ENCODE measurements around the gene ATP8A2.

Gene ATP8A2

GRCh38 chr13:25391932-25392331, 20.2 kb downstream of the ATP8A2 start:
- H3K9me3 ChIP-seq (ENCODE audit: control insufficient read depth, insufficient read depth, low read length): no peaks in the 10 kb centered on the region
- no peaks in the 10 kb centered on the region for H3K36me3 ChIP-seq (ENCODE audit: control insufficient read depth, insufficient read depth, low read length)
- no peak overlapping the region for H3K9ac ChIP-seq (ENCODE audit: low read depth, low read length)
- H3K4me3 ChIP-seq (ENCODE audit: low read depth, low read length): no peak overlapping the region
- H3K4me1 ChIP-seq (ENCODE audit: control insufficient read depth, insufficient read depth, low read length): no peaks in the 10 kb centered on the region
- no peaks in the 10 kb centered on the region for H3K27me3 ChIP-seq (ENCODE audit: control insufficient read depth, insufficient read depth, low read length)

DNA sequence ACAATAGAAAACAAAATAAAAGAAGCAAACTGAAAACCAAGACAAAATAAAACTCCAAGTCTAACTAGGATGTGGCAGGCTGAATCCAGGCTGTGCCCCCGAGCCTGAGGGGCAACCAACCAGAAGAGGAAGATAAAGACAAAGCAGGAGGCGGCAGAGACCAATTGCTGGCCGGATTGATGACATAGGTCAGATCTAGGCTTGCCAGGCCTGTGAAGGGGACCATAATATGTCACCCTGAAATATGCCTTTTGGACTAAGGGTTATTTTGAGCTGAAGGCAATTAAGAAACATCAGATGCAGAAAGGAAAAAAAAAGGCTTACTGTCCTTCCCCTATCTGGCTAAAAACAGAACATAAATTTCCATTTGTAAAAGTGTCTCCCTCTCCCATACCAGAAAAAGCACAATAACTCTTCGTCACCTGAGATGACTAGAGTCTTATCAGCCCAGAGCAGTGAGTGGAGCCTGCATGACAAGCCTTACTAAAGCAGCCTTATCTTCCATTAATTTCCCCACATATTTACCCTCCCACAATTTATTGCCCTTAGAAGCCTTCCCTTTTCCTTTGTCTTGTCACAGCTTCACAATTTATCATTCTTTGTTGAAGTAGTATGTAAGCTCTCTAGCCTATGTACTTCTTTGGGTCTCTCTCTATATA, 22.8 kb downstream of the ATP8A2 start:
- Histone ChIP-seq H3K36me3 (ENCODE audit: control insufficient read depth, insufficient read depth, low read length) (no peaks in the 10 kb centered on the region), H3K9ac (ENCODE audit: low read depth, low read length) (no peak overlapping the region), H3K27me3 (ENCODE audit: control insufficient read depth, insufficient read depth, low read length) (no peaks in the 10 kb centered on the region), H3K4me3 (ENCODE audit: low read depth, low read length) (no peak overlapping the region), H3K9me3 (ENCODE audit: control insufficient read depth, insufficient read depth, low read length) (no peaks in the 10 kb centered on the region), H3K4me1 (ENCODE audit: control insufficient read depth, insufficient read depth, low read length) (no peaks in the 10 kb centered on the region)

- no peaks in the 10 kb centered on the region for H3K36me3 ChIP-seq (ENCODE audit: control insufficient read depth, insufficient read depth, low read length)
- no peaks in the 10 kb centered on the region for H3K27me3 ChIP-seq (ENCODE audit: control insufficient read depth, insufficient read depth, low read length)
- no peak overlapping the region for H3K9ac ChIP-seq (ENCODE audit: low read depth, low read length)
- H3K4me3 ChIP-seq (ENCODE audit: low read depth, low read length): no peak overlapping the region
- no peaks in the 10 kb centered on the region for H3K4me1 ChIP-seq (ENCODE audit: control insufficient read depth, insufficient read depth, low read length)
- no peaks in the 10 kb centered on the region for H3K9me3 ChIP-seq (ENCODE audit: control insufficient read depth, insufficient read depth, low read length)
Measured at GRCh38 chr13:25397763-25398162, 26.0 kb downstream of the ATP8A2 start.

- H3K4me3 ChIP-seq (ENCODE audit: low read depth, low read length): no peak overlapping the region
- no peaks in the 10 kb centered on the region for H3K36me3 ChIP-seq (ENCODE audit: control insufficient read depth, insufficient read depth, low read length)
- no peaks in the 10 kb centered on the region for H3K27me3 ChIP-seq (ENCODE audit: control insufficient read depth, insufficient read depth, low read length)
- no peaks in the 10 kb centered on the region for H3K9me3 ChIP-seq (ENCODE audit: control insufficient read depth, insufficient read depth, low read length)
- H3K4me1 ChIP-seq (ENCODE audit: control insufficient read depth, insufficient read depth, low read length): peaks cover 5% of the 10 kb centered on the region
- H3K9ac ChIP-seq (ENCODE audit: low read depth, low read length): no peak overlapping the region
Measured at GRCh38 chr13:25400925-25401324, 29.2 kb downstream of the ATP8A2 start.

GRCh38 chr13:25401958-25402357, 30.2 kb downstream of the ATP8A2 start:
- H3K27me3 ChIP-seq (ENCODE audit: control insufficient read depth, insufficient read depth, low read length): no peaks in the 10 kb centered on the region
- H3K36me3 ChIP-seq (ENCODE audit: control insufficient read depth, insufficient read depth, low read length): no peaks in the 10 kb centered on the region
- H3K4me1 ChIP-seq (ENCODE audit: control insufficient read depth, insufficient read depth, low read length): peaks cover 5% of the 10 kb centered on the region
- no peaks in the 10 kb centered on the region for H3K9me3 ChIP-seq (ENCODE audit: control insufficient read depth, insufficient read depth, low read length)
- no peak overlapping the region for H3K9ac ChIP-seq (ENCODE audit: low read depth, low read length)
- H3K4me3 ChIP-seq (ENCODE audit: low read depth, low read length): no peak overlapping the region

DNA sequence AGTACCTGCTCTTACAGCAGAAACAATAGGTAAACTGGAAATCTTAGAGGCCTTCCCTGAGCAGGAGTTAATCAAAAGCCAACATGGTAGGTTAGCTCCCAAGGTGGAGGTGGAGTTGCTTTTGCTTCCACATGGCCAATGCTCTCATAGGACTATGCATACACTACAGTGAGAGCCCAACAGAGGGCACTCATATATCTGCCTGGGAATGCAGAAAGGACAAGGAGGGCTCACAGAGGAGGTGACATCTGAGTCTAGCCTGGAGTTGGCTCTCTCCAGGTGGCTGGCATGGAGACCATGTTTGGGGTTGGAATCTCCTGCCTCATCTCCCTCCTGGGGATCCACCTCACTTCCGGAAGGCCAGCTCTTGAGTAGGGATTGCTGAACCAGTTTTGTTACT, 34.6 kb downstream of the ATP8A2 start:
- Histone ChIP-seq H3K4me3 (ENCODE audit: low read depth, low read length) (no peak overlapping the region), H3K36me3 (ENCODE audit: control insufficient read depth, insufficient read depth, low read length) (no peaks in the 10 kb centered on the region), H3K27me3 (ENCODE audit: control insufficient read depth, insufficient read depth, low read length) (no peaks in the 10 kb centered on the region)

DNA sequence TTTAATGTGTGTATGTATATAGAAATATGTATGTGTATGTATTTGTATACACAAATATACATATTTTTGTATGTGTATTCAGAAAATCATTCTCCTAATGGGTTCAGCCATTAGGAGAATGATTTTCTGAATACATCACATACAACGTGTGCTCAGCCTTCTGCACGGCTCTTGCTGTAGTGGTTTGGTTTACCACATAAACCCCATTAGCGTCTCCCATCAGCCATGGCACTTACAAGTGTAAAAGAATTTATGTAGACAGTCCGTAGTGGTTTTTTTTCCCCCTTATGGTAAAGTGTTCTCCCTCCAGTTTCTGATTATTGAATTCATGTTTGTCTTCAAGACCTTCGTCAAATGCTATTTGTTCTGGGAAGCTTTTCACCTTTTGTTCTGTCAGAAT, 38.2 kb downstream of the ATP8A2 start:
- no peak overlapping the region for H3K9ac ChIP-seq (ENCODE audit: low read depth, low read length)
- H3K27me3 ChIP-seq (ENCODE audit: control insufficient read depth, insufficient read depth, low read length): no peaks in the 10 kb centered on the region
- no peaks in the 10 kb centered on the region for H3K9me3 ChIP-seq (ENCODE audit: control insufficient read depth, insufficient read depth, low read length)
- no peaks in the 10 kb centered on the region for H3K4me1 ChIP-seq (ENCODE audit: control insufficient read depth, insufficient read depth, low read length)
- no peaks in the 10 kb centered on the region for H3K36me3 ChIP-seq (ENCODE audit: control insufficient read depth, insufficient read depth, low read length)
- no peak overlapping the region for H3K4me3 ChIP-seq (ENCODE audit: low read depth, low read length)

More for the DNA sequence above, 34.6 kb downstream of the ATP8A2 start:
- Histone ChIP-seq H3K4me1 (ENCODE audit: control insufficient read depth, insufficient read depth, low read length) (peaks cover 5% of the 10 kb centered on the region), H3K9ac (ENCODE audit: low read depth, low read length) (no peak overlapping the region), H3K9me3 (ENCODE audit: control insufficient read depth, insufficient read depth, low read length) (no peaks in the 10 kb centered on the region)

DNA sequence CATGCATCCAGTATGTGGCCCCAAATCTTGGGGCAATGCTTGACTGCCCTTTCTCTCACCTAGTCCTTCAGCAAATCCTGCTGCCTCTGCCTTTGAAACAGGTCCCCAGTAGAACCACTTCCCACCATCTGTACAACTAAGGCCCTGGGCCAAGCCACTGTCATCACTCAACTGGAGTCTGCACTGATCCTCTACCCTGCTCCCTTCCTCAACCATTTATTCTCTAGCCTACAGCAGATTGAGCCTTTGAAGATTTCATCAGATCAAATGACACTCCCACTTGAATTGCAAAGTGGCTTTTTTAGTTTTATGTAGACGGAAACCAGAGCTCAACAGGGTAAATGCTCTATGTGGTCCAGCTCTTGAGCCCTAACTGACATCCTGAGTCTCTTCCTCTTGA, 43.5 kb downstream of the ATP8A2 start:
- Histone ChIP-seq H3K4me3 (ENCODE audit: low read depth, low read length) (no peak overlapping the region), H3K36me3 (ENCODE audit: control insufficient read depth, insufficient read depth, low read length) (no peaks in the 10 kb centered on the region), H3K9ac (ENCODE audit: low read depth, low read length) (no peak overlapping the region), H3K27me3 (ENCODE audit: control insufficient read depth, insufficient read depth, low read length) (no peaks in the 10 kb centered on the region), H3K4me1 (ENCODE audit: control insufficient read depth, insufficient read depth, low read length) (no peaks in the 10 kb centered on the region), H3K9me3 (ENCODE audit: control insufficient read depth, insufficient read depth, low read length) (no peaks in the 10 kb centered on the region)

- Histone ChIP-seq H3K9me3 (ENCODE audit: control insufficient read depth, insufficient read depth, low read length) (no peaks in the 10 kb centered on the region), H3K9ac (ENCODE audit: low read depth, low read length) (no peak overlapping the region), H3K4me3 (ENCODE audit: low read depth, low read length) (no peak overlapping the region), H3K27me3 (ENCODE audit: control insufficient read depth, insufficient read depth, low read length) (no peaks in the 10 kb centered on the region), H3K36me3 (ENCODE audit: control insufficient read depth, insufficient read depth, low read length) (no peaks in the 10 kb centered on the region), H3K4me1 (ENCODE audit: control insufficient read depth, insufficient read depth, low read length) (no peaks in the 10 kb centered on the region)
Measured at GRCh38 chr13:25417535-25417934, 45.8 kb downstream of the ATP8A2 start.

GRCh38 chr13:25420161-25420560, 48.4 kb downstream of the ATP8A2 start:
- no peak overlapping the region for H3K9ac ChIP-seq (ENCODE audit: low read depth, low read length)
- no peak overlapping the region for H3K4me3 ChIP-seq (ENCODE audit: low read depth, low read length)
- no peaks in the 10 kb centered on the region for H3K36me3 ChIP-seq (ENCODE audit: control insufficient read depth, insufficient read depth, low read length)
- no peaks in the 10 kb centered on the region for H3K4me1 ChIP-seq (ENCODE audit: control insufficient read depth, insufficient read depth, low read length)
- no peaks in the 10 kb centered on the region for H3K27me3 ChIP-seq (ENCODE audit: control insufficient read depth, insufficient read depth, low read length)
- no peaks in the 10 kb centered on the region for H3K9me3 ChIP-seq (ENCODE audit: control insufficient read depth, insufficient read depth, low read length)

GRCh38 chr13:25421612-25422011, 49.8 kb downstream of the ATP8A2 start:
- no peaks in the 10 kb centered on the region for H3K27me3 ChIP-seq (ENCODE audit: control insufficient read depth, insufficient read depth, low read length)

DNA sequence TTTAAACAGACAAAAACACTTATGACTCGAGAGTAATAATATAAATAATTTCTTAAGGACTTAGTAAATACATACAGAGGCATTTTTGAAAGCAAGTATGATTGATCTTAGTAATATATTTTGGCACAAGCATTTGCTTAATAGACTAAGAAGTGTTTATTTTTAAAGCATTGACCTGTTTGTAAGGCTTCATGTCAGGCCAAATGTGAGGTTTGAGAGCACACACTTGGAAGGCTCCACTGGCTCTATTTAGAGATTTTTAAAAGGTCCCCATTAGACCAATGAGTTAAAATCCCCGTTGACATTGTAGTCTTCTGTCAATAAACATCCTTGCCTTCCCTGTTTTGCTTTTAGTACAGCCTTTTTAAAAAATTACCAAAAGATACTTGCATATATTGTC, 50.4 kb downstream of the ATP8A2 start:
- Histone ChIP-seq H3K36me3 (ENCODE audit: control insufficient read depth, insufficient read depth, low read length) (no peaks in the 10 kb centered on the region), H3K27me3 (ENCODE audit: control insufficient read depth, insufficient read depth, low read length) (no peaks in the 10 kb centered on the region), H3K4me3 (ENCODE audit: low read depth, low read length) (no peak overlapping the region), H3K9ac (ENCODE audit: low read depth, low read length) (no peak overlapping the region), H3K9me3 (ENCODE audit: control insufficient read depth, insufficient read depth, low read length) (no peaks in the 10 kb centered on the region), H3K4me1 (ENCODE audit: control insufficient read depth, insufficient read depth, low read length) (no peaks in the 10 kb centered on the region)

More at GRCh38 chr13:25421612-25422011, 49.8 kb downstream of the ATP8A2 start:
- Histone ChIP-seq H3K9me3 (ENCODE audit: control insufficient read depth, insufficient read depth, low read length) (no peaks in the 10 kb centered on the region), H3K36me3 (ENCODE audit: control insufficient read depth, insufficient read depth, low read length) (no peaks in the 10 kb centered on the region), H3K4me3 (ENCODE audit: low read depth, low read length) (no peak overlapping the region), H3K4me1 (ENCODE audit: control insufficient read depth, insufficient read depth, low read length) (no peaks in the 10 kb centered on the region), H3K9ac (ENCODE audit: low read depth, low read length) (no peak overlapping the region)

Measured in iPS-15b (cell line).